ENCODE measurements around the gene ETV7. TPM values are rescaled to one million over a fixed set of nuclear protein-coding genes. Genes with fewer than 3 reads are reported as not detected.

ETV7 gene
- total RNA-seq, 6 experiments from 2014 or later, result 0.19 to 4.6 (median 0.55) TPM; not detected in 1

- no peaks in the 10 kb centered on the region for H3K9me3 ChIP-seq
- H3K4me1 ChIP-seq, result peaks cover 0 to 6% (median 3%) of the 10 kb centered on the region in 4 donors
- no peaks in the 10 kb centered on the region for H3K27me3 ChIP-seq
- DNase-seq (no peak), ATAC-seq (no peak)
- H3K4me3 ChIP-seq, result peak overlapping the region; percentile 42 to 62 (median 57)
- intact Hi-C loops (cut with DNase I), result no loop called here
- WGBS (ENCODE audit: insufficient coverage, low coverage, low lambda C conversion rate, missing lambda C conversion rate), result 7% methylated on average over 4 of the region's 4 CpGs
- peak overlapping the region in 2 of 3 donors; percentile 46 to 59 for H3K27ac ChIP-seq
- no peaks in the 10 kb centered on the region for H3K36me3 ChIP-seq
- TF ChIP-seq CTCF (IDR thresholded peaks at IDR 0.05) (no peak), POLR2A (IDR thresholded peaks at IDR 0.05) (no peak)
These were observed 35.2 kb upstream of the ETV7 start for GRCh38 chr6:36422714-36423100.

GRCh38 chr6:36419310-36419709, 31.8 kb upstream of the ETV7 start:
- TF ChIP-seq CTCF (IDR thresholded peaks at IDR 0.05), result no peak
- no peak for TF ChIP-seq POLR2A (IDR thresholded peaks at IDR 0.05)
- no peak overlapping the region for H3K27ac ChIP-seq
- intact Hi-C loops (cut with DNase I), result no loop called here
- no peaks in the 10 kb centered on the region for H3K36me3 ChIP-seq
- no peak overlapping the region for H3K4me3 ChIP-seq
- peaks cover 0 to 16% (median 3%) of the 10 kb centered on the region in 4 donors for H3K4me1 ChIP-seq
- 30% methylated on average over 1 of the region's 1 CpG for WGBS (ENCODE audit: insufficient coverage, low coverage, low lambda C conversion rate, missing lambda C conversion rate)
- no peaks in the 10 kb centered on the region for H3K9me3 ChIP-seq
- no peaks in the 10 kb centered on the region for H3K27me3 ChIP-seq
- no peak for DNase-seq
- no peak for ATAC-seq

GRCh38 chr6:36418558-36418957, 31.1 kb upstream of the ETV7 start:
- Histone ChIP-seq H3K36me3 (no peaks in the 10 kb centered on the region), H3K27ac (no peak overlapping the region), H3K27me3 (no peaks in the 10 kb centered on the region), H3K9me3 (no peaks in the 10 kb centered on the region), H3K4me3 (no peak overlapping the region), H3K4me1 (peaks cover 0 to 19% (median 3%) of the 10 kb centered on the region in 4 donors)
- intact Hi-C loops (cut with DNase I), result no loop called here
- TF ChIP-seq POLR2A (IDR thresholded peaks at IDR 0.05), result no peak
- no peak for TF ChIP-seq CTCF (IDR thresholded peaks at IDR 0.05)
- ATAC-seq (no peak), DNase-seq (no peak)
- 100% methylated on average over 1 of the region's 3 CpGs for WGBS (ENCODE audit: insufficient coverage, low coverage, low lambda C conversion rate, missing lambda C conversion rate)

- H3K27me3 ChIP-seq, result no peaks in the 10 kb centered on the region
- DNase-seq (no peak), ATAC-seq (peak in 1 of 4 donors; percentile 57)
- H3K27ac ChIP-seq, result no peak overlapping the region
- intact Hi-C loops (cut with DNase I), result no loop called here
- no peaks in the 10 kb centered on the region for H3K36me3 ChIP-seq
- TF ChIP-seq POLR2A (IDR thresholded peaks at IDR 0.05) (no peak), CTCF (IDR thresholded peaks at IDR 0.05) (no peak)
- no peaks in the 10 kb centered on the region for H3K9me3 ChIP-seq
- no peak overlapping the region for H3K4me3 ChIP-seq
- WGBS (ENCODE audit: insufficient coverage, low coverage, low lambda C conversion rate, missing lambda C conversion rate), result 13% methylated on average over 1 of the region's 1 CpG
- H3K4me1 ChIP-seq, result peaks cover 0 to 13% (median 0%) of the 10 kb centered on the region in 4 donors
These were observed 27.0 kb upstream of the ETV7 start for GRCh38 chr6:36414481-36414880.

All from right lobe of liver (tissue), 6 donors.